ENCODE measurements around the gene CERK.

Gene CERK

GRCh38 chr22:46749682-46750529 lies 11.9 kb upstream of the CERK start:
- DNase-seq (ENCODE audit: low read depth in 2 of 3, low spot score in 1 of 3): no peak

GRCh38 chr22:46748908-46749675 lies 11.0 kb upstream of the CERK start:
- DNase-seq (ENCODE audit: low read depth in 2 of 3, low spot score in 1 of 3): no peak

- DNase-seq (ENCODE audit: low read depth in 2 of 3, low spot score in 1 of 3): no peak
Observed at GRCh38 chr22:46748206-46748907, 10.3 kb upstream of the CERK start.

- no peak for DNase-seq (ENCODE audit: low read depth in 2 of 3, low spot score in 1 of 3)
Observed at GRCh38 chr22:46747646-46748045, 9.6 kb upstream of the CERK start.

GRCh38 chr22:46746620-46747019 lies 8.6 kb upstream of the CERK start:
- no peak for DNase-seq (ENCODE audit: low read depth in 2 of 3, low spot score in 1 of 3)

GRCh38 chr22:46746192-46746591 lies 8.1 kb upstream of the CERK start:
- DNase-seq (ENCODE audit: low read depth in 2 of 3, low spot score in 1 of 3): no peak

GRCh38 chr22:46744581-46744980 lies 6.5 kb upstream of the CERK start:
- DNase-seq (ENCODE audit: low read depth in 2 of 3, low spot score in 1 of 3): no peak

GRCh38 chr22:46742576-46743221 lies 4.6 kb upstream of the CERK start:
- DNase-seq (ENCODE audit: low read depth in 2 of 3, low spot score in 1 of 3): no peak

GRCh38 chr22:46741974-46742519 lies 4.0 kb upstream of the CERK start:
- no peak for DNase-seq (ENCODE audit: low read depth in 2 of 3, low spot score in 1 of 3)

- no peak for DNase-seq (ENCODE audit: low read depth in 2 of 3, low spot score in 1 of 3)
Observed at GRCh38 chr22:46740910-46741780, 3.1 kb upstream of the CERK start.

GRCh38 chr22:46739094-46739870 lies 1.2 kb upstream of the CERK start:
- peak in 2 of 3 donors; percentile 42 to 63 for DNase-seq (ENCODE audit: low read depth in 2 of 3, low spot score in 1 of 3)

GRCh38 chr22:46738647-46739093 lies 618 bp upstream of the CERK start:
- no peak for DNase-seq (ENCODE audit: low read depth in 2 of 3, low spot score in 1 of 3)

GRCh38 chr22:46737105-46737975 lies 712 bp downstream of the CERK start:
- peak in 1 of 3 donors; percentile 38 for DNase-seq (ENCODE audit: low read depth in 2 of 3, low spot score in 1 of 3)

GRCh38 chr22:46736705-46737104 lies 1.3 kb downstream of the CERK start:
- no peak for DNase-seq (ENCODE audit: low read depth in 2 of 3, low spot score in 1 of 3)

GRCh38 chr22:46735747-46736608 lies 2.1 kb downstream of the CERK start:
- DNase-seq (ENCODE audit: low read depth in 2 of 3, low spot score in 1 of 3): no peak

GRCh38 chr22:46734830-46735453 lies 3.1 kb downstream of the CERK start:
- DNase-seq (ENCODE audit: low read depth in 2 of 3, low spot score in 1 of 3): peak in 1 of 3 donors; percentile 40
